Fibroblast of lung (primary cell): ENCODE data around the gene NDFIP2. TPM values are rescaled to one million over a fixed set of nuclear protein-coding genes. Genes with fewer than 3 reads are reported as not detected.

Experiments used
- DNase-seq, 2 donors: peaks; one replicate each; pipeline versions ENCODE4 v3.0.0 to v3.0.0-alpha.2; 2010; ENCODE audit warnings: low read depth in 2 of 2
- H2AFZ ChIP-seq: 2 replicates; pipeline ENCODE4 v1.5.1; 2012; ENCODE audit warnings: low read length, control low read depth, inconsistent platforms
- H3K27ac ChIP-seq: 2 replicates; pipeline ENCODE4 v1.5.1; 2011; ENCODE audit warnings: low read length, control low read depth; ENCODE audit not compliant: insufficient read depth
- H3K27me3 ChIP-seq: 2 replicates; pipeline ENCODE4 v1.5.1; 2011; ENCODE audit warnings: mild to moderate bottlenecking, low read length; ENCODE audit not compliant: control insufficient read depth, insufficient read depth
- H3K36me3 ChIP-seq: 2 replicates; pipeline ENCODE4 v1.5.1; 2011; ENCODE audit warnings: low read length; ENCODE audit not compliant: control insufficient read depth, insufficient read depth
- H3K4me1 ChIP-seq: 2 replicates; pipeline ENCODE4 v1.5.1; 2011; ENCODE audit warnings: low read length; ENCODE audit not compliant: control insufficient read depth, insufficient read depth; ENCODE audit errors: extremely low read depth
- H3K4me2 ChIP-seq: 2 replicates; pipeline ENCODE4 v1.5.1; 2011; ENCODE audit warnings: low read length, control low read depth; ENCODE audit not compliant: insufficient read depth; ENCODE audit errors: extremely low read depth
- H3K4me3 ChIP-seq, 4 experiments: fragments of 200-600 bp in 1 of 4; sonication (generic) in 1 of 4; replicated peaks in 1 of 4; 2 replicates each; pipeline ENCODE4 v1.5.1; 2011 to 2016; ENCODE audit warnings: low read length in 4 of 4, low read depth in 3 of 4, mild to moderate bottlenecking in 3 of 4, control low read depth in 2 of 4, inconsistent platforms in 1 of 4, mixed read lengths in 1 of 4; ENCODE audit not compliant: insufficient read depth in 1 of 4; ENCODE audit errors: control extremely low read depth in 1 of 4
- H3K79me2 ChIP-seq: 2 replicates; pipeline ENCODE4 v1.5.1; 2012; ENCODE audit warnings: mild to moderate bottlenecking, low read length, inconsistent platforms; ENCODE audit not compliant: control insufficient read depth, insufficient read depth
- H3K9ac ChIP-seq: 2 replicates; pipeline ENCODE4 v1.5.1; 2011; ENCODE audit warnings: mild to moderate bottlenecking, low read length, control low read depth; ENCODE audit not compliant: insufficient read depth
- H3K9me3 ChIP-seq: 2 replicates; pipeline ENCODE4 v1.5.1; 2012; ENCODE audit warnings: low read depth, low read length; ENCODE audit not compliant: control insufficient read depth, insufficient read depth
- H4K20me1 ChIP-seq: 2 replicates; pipeline ENCODE4 v1.5.1; 2011; ENCODE audit warnings: low read length; ENCODE audit not compliant: control insufficient read depth, insufficient read depth; ENCODE audit errors: extremely low read depth
- CTCF ChIP-seq, 2 donors: IDR thresholded peaks in 1 of 2; conservative IDR thresholded peaks in 1 of 2; 1 replicate in 1 of 2; 2 replicates in 1 of 2; pipeline ENCODE4 v1.5.1; 2011 to 2012; ENCODE audit warnings: low read length in 2 of 2, control low read depth in 1 of 2, inconsistent platforms in 1 of 2, low read depth in 1 of 2, mild to moderate bottlenecking in 1 of 2
- EZH2 ChIP-seq: IDR thresholded peaks from 2 replicates; pipeline ENCODE4 v1.5.1; 2012; ENCODE audit warnings: low read length, control low read depth, mild to moderate bottlenecking; ENCODE audit errors: missing control alignments
- polyA plus RNA-seq, 2 donors: library from polyadenylated mRNA; depleted of rRNA in 1 of 2; stranded (reverse) in 1 of 2; unstranded in 1 of 2; fragments of >200 nt; gene quantifications; 2 replicates each; pipeline ENCODE4 v1.2.1, GENCODE V29; 2011 to 2012; ENCODE audit warnings: missing spikeins in 1 of 2
- total RNA-seq: library from RNA; depleted of rRNA; stranded (reverse); fragments of >200 nt; gene quantifications from 2 replicates; pipeline ENCODE4 v1.2.1, GENCODE V29; 2014

Gene NDFIP2
- total and polyA plus RNA-seq, 2 donors (not counting 1 experiment from before 2014, with no cell fraction given) = 39.1 to 46.4 TPM

- no peak for DNase-seq
- Histone ChIP-seq H4K20me1 (no peaks in the 10 kb centered on the region), H3K4me2 (no peak overlapping the region), H3K4me1 (no peaks in the 10 kb centered on the region), H3K9me3 (no peaks in the 10 kb centered on the region), H3K79me2 (no peaks in the 10 kb centered on the region), H3K4me3 (no peak overlapping the region), H3K9ac (no peak overlapping the region), H3K36me3 (no peaks in the 10 kb centered on the region), H3K27ac (no peak overlapping the region), H2AFZ (no peak overlapping the region), H3K27me3 (no peaks in the 10 kb centered on the region)
- TF ChIP-seq CTCF (conservative IDR thresholded peaks at IDR 0.05 in 1 of 2, IDR thresholded peaks at IDR 0.05 in 1 of 2; ENCODE audit: low read depth in 1 of 2, low read length in 2 of 2) (no peak), EZH2 (no peak)
Measured at GRCh38 chr13:79463604-79464003, 17.4 kb upstream of the NDFIP2 start.

- no peaks in the 10 kb centered on the region for H4K20me1 ChIP-seq
- no peaks in the 10 kb centered on the region for H3K9me3 ChIP-seq
- H3K9ac ChIP-seq = no peak overlapping the region
- H3K4me3 ChIP-seq = no peak overlapping the region
- TF ChIP-seq CTCF (conservative IDR thresholded peaks at IDR 0.05 in 1 of 2, IDR thresholded peaks at IDR 0.05 in 1 of 2; ENCODE audit: low read depth in 1 of 2, low read length in 2 of 2) (no peak), EZH2 (no peak)
- H3K4me1 ChIP-seq = no peaks in the 10 kb centered on the region
- H2AFZ ChIP-seq = no peak overlapping the region
- no peaks in the 10 kb centered on the region for H3K27me3 ChIP-seq
- H3K79me2 ChIP-seq = no peaks in the 10 kb centered on the region
- H3K4me2 ChIP-seq = no peak overlapping the region
- H3K27ac ChIP-seq = no peak overlapping the region
- H3K36me3 ChIP-seq = no peaks in the 10 kb centered on the region
- DNase-seq = no peak
Measured at GRCh38 chr13:79466872-79467271, 14.1 kb upstream of the NDFIP2 start.

- Histone ChIP-seq H3K4me1 (no peaks in the 10 kb centered on the region), H3K79me2 (no peaks in the 10 kb centered on the region), H3K9ac (no peak overlapping the region), H2AFZ (no peak overlapping the region), H3K27me3 (no peaks in the 10 kb centered on the region), H3K27ac (no peak overlapping the region), H3K9me3 (no peaks in the 10 kb centered on the region), H3K36me3 (no peaks in the 10 kb centered on the region), H3K4me3 (no peak overlapping the region), H4K20me1 (no peaks in the 10 kb centered on the region), H3K4me2 (no peak overlapping the region)
- DNase-seq = no peak
- TF ChIP-seq CTCF (conservative IDR thresholded peaks at IDR 0.05 in 1 of 2, IDR thresholded peaks at IDR 0.05 in 1 of 2; ENCODE audit: low read depth in 1 of 2, low read length in 2 of 2) (no peak), EZH2 (no peak)
Measured at GRCh38 chr13:79468402-79468801, 12.6 kb upstream of the NDFIP2 start.
